Measurements from ENCODE around the gene TGIF1.

DNA sequence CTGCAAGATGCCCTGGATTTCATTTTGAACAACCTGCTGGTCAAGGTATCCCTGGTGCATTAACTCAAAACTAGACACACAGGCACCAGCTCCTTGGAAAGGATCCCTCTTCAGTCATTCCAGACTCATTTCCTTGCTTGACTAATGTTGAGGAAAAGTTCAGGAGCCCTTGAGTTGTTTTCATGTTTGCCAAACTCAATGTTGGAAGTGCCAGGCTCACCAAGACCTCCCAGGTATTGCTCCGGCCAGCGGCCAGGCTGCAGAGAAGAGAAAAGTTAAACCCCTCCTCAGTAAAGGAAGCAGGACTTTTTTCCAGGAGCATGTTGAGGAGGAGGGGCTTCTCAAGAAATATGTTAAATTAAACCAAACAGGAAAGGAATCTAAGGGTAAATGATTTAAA, 42.7 kb downstream of the TGIF1 start:
- TF ChIP-seq, protein P1, sequence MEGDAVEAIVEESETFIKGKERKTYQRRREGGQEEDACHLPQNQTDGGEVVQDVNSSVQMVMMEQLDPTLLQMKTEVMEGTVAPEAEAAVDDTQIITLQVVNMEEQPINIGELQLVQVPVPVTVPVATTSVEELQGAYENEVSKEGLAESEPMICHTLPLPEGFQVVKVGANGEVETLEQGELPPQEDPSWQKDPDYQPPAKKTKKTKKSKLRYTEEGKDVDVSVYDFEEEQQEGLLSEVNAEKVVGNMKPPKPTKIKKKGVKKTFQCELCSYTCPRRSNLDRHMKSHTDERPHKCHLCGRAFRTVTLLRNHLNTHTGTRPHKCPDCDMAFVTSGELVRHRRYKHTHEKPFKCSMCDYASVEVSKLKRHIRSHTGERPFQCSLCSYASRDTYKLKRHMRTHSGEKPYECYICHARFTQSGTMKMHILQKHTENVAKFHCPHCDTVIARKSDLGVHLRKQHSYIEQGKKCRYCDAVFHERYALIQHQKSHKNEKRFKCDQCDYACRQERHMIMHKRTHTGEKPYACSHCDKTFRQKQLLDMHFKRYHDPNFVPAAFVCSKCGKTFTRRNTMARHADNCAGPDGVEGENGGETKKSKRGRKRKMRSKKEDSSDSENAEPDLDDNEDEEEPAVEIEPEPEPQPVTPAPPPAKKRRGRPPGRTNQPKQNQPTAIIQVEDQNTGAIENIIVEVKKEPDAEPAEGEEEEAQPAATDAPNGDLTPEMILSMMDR (IDR thresholded peaks at IDR 0.05): no peak
- TF ChIP-seq POLR2A (IDR thresholded peaks at IDR 0.05): no peak

Data from body of pancreas (tissue), 4 donors.